ENCODE measurements around the gene FAM78B.

FAM78B gene

GRCh38 chr1:166164646-166164994, 2.2 kb downstream of the FAM78B start:
- no peak for FAIRE-seq

- FAIRE-seq: no peak
These were observed 7.1 kb downstream of the FAM78B start for GRCh38 chr1:166159656-166160055.

- FAIRE-seq: no peak
These were observed 10.1 kb downstream of the FAM78B start for GRCh38 chr1:166156674-166157073.

GRCh38 chr1:166155108-166155507, 11.7 kb downstream of the FAM78B start:
- FAIRE-seq: no peak

GRCh38 chr1:166153525-166154314, 13.1 kb downstream of the FAM78B start:
- FAIRE-seq: no peak

GRCh38 chr1:166152978-166153377, 13.8 kb downstream of the FAM78B start:
- FAIRE-seq: no peak

GRCh38 chr1:166151804-166152203, 15.0 kb downstream of the FAM78B start:
- no peak for FAIRE-seq

- FAIRE-seq: no peak
These were observed 21.3 kb downstream of the FAM78B start for GRCh38 chr1:166145499-166145898.

GRCh38 chr1:166141969-166142368, 24.8 kb downstream of the FAM78B start:
- no peak for FAIRE-seq

GRCh38 chr1:166140251-166140650, 26.6 kb downstream of the FAM78B start:
- no peak for FAIRE-seq

GRCh38 chr1:166139735-166140134, 27.1 kb downstream of the FAM78B start:
- no peak for FAIRE-seq

GRCh38 chr1:166136699-166137401, 30.0 kb downstream of the FAM78B start:
- FAIRE-seq: no peak

GRCh38 chr1:166136222-166136621, 30.6 kb downstream of the FAM78B start:
- no peak for FAIRE-seq

- no peak for FAIRE-seq
These were observed 32.9 kb downstream of the FAM78B start for GRCh38 chr1:166133857-166134256.

GRCh38 chr1:166133276-166133841, 33.4 kb downstream of the FAM78B start:
- no peak for FAIRE-seq

GRCh38 chr1:166132496-166132895, 34.3 kb downstream of the FAM78B start:
- FAIRE-seq: no peak

GRCh38 chr1:166129006-166129405, 37.8 kb downstream of the FAM78B start:
- no peak for FAIRE-seq

- no peak for FAIRE-seq
These were observed 38.6 kb downstream of the FAM78B start for GRCh38 chr1:166128195-166128594.

- FAIRE-seq: no peak
These were observed 39.8 kb downstream of the FAM78B start for GRCh38 chr1:166127003-166127402.

- FAIRE-seq: no peak
These were observed 43.8 kb downstream of the FAM78B start for GRCh38 chr1:166122873-166123466.

- no peak for FAIRE-seq
These were observed 45.8 kb downstream of the FAM78B start for GRCh38 chr1:166121010-166121409.

- no peak for FAIRE-seq
These were observed 46.5 kb downstream of the FAM78B start for GRCh38 chr1:166120281-166120680.

- FAIRE-seq: no peak
These were observed 47.3 kb downstream of the FAM78B start for GRCh38 chr1:166119471-166119965.

GRCh38 chr1:166117776-166118175, 49.0 kb downstream of the FAM78B start:
- FAIRE-seq: no peak
